NT2/D1 (cell line): ENCODE data around the gene DSTN.

ENCODE experiments used
- YY1 ChIP-seq: IDR thresholded peaks from 2 replicates; pipeline ENCODE4 v1.6.1; 2011; ENCODE audit not compliant: insufficient read length, insufficient read depth
- ZNF274 ChIP-seq: IDR thresholded peaks from 2 replicates; pipeline ENCODE4 v1.6.1; 2011; ENCODE audit warnings: mild to moderate bottlenecking, low read depth, low read length

DNA sequence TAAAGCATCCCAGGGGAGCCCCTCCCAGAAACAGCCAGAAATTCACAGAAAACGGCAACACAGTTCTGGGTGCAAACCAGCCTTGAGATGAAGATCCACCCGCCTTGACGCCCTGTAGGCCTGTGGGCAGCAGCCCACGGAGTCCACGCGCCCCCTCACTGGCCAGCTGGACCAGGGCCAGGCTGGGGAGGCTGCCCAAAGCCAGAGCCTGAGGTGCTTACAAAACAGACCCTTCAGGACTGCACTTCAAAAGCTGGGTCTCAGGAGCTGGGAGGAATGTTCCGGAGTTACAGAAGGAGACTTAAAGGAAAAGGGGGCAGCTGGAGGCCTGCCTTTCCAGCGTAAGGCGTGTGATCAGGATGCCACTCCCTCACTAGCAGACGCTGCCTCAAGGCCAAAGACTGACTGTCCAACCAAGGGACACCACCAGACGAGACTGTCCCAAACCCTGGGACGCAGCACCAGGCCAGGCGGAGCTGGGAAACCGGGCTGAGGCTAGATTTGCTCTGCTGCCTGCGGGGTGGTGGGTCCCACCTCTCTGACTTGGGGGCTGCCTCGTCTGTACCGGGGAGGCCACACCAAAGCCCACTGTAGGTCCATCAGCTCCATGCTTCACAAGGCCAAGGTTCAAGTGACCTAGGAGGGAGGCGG is 64.1 kb downstream of the DSTN start:
- TF ChIP-seq YY1 (no peak), ZNF274 (no peak)
